ENCODE measurements around the gene PIP4P1. TPM values are rescaled to one million over a fixed set of nuclear protein-coding genes. Genes with fewer than 3 reads are reported as not detected.
A peak's percentile ranks its signal among the peaks of the same experiment; 100 is the strongest.

The PIP4P1 gene
- total and polyA plus RNA-seq, 2 of the 13 experiments (the other 11 are each of a cell fraction or from before 2014, with no cell fraction given), result 33.4 to 47.0 TPM

DNA sequence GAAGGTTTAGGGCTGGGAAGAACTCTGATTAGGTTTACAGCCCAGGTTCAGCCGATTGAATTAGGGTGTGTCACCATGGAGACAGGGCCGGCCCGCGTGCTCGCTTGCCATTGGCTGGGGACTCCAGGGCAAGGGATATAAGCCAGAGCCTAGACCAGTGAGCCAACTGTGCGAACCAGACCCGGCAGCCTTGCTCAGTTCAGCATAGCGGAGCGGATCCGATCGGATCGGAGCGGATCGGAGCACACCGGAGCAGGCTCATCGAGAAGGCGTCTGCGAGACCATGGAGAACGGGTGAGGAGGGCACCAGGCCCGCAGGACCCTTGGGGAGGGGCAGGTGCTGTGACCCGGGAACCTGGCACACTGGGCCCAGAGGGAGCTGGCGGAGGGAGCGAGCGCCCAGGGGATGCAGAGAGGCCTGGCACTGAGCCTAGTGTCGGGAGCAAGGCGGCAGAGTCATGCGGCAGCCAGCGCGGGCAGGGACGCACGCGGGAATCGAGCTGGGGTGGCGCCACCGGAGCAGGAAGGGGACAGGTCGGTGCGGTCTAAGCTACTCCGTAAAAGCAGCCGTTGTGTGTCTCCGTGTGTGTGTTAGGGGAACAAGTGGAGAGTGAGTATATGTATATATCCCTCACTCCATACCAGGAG lies 8.1 kb upstream of the PIP4P1 start, which contains the start of gene PNP (continued):
- TF ChIP-seq, protein P1, sequence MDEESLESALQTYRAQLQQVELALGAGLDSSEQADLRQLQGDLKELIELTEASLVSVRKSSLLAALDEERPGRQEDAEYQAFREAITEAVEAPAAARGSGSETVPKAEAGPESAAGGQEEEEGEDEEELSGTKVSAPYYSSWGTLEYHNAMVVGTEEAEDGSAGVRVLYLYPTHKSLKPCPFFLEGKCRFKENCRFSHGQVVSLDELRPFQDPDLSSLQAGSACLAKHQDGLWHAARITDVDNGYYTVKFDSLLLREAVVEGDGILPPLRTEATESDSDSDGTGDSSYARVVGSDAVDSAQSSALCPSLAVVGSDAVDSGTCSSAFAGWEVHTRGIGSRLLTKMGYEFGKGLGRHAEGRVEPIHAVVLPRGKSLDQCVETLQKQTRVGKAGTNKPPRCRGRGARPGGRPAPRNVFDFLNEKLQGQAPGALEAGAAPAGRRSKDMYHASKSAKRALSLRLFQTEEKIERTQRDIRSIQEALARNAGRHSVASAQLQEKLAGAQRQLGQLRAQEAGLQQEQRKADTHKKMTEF (CRISPR knock-in tag; IDR thresholded peaks at IDR 0.05), result peak; percentile 93
- TF ChIP-seq ZNF879 (CRISPR knock-in tag; IDR thresholded peaks at IDR 0.05) (peak; percentile 95), ZSCAN12 (CRISPR knock-in tag; IDR thresholded peaks at IDR 0.05) (no peak), ZNF33B (CRISPR knock-in tag; IDR thresholded peaks at IDR 0.05) (peak; percentile 75; the same call in 1 of the 2 replicates), KMT2A (CRISPR knock-in tag; IDR thresholded peaks at IDR 0.05) (peak; percentile 84), ZNF232 (CRISPR knock-in tag; IDR thresholded peaks at IDR 0.05; ENCODE audit: borderline replicate concordance) (no peak), ZNF335 (CRISPR knock-in tag; IDR thresholded peaks at IDR 0.05) (peak; percentile 87; the same call in 1 of the 2 replicates), BRD4 (CRISPR knock-in tag; IDR thresholded peaks at IDR 0.05) (no peak; the same call in 1 of the 2 replicates), CBX1 (IDR thresholded peaks at IDR 0.05; ENCODE audit: low read depth) (peak; percentile 96), GABPB1 (CRISPR knock-in tag; IDR thresholded peaks at IDR 0.05) (peak; percentile 77), PAF1 (CRISPR knock-in tag; IDR thresholded peaks at IDR 0.05) (no peak), NFYC (CRISPR knock-in tag; IDR thresholded peaks at IDR 0.05) (peak; percentile 80), DR1 (CRISPR knock-in tag; IDR thresholded peaks at IDR 0.05) (peak; percentile 99), ZNF530 (CRISPR knock-in tag; IDR thresholded peaks at IDR 0.05; ENCODE audit: low read depth) (no peak), HMGA1 (CRISPR knock-in tag; conservative IDR thresholded peaks at IDR 0.05) (no peak), ZNF724P (CRISPR knock-in tag; IDR thresholded peaks at IDR 0.05; ENCODE audit: borderline replicate concordance) (peak; percentile 92; the same call in 1 of the 2 replicates), ZNF256 (CRISPR knock-in tag; conservative IDR thresholded peaks at IDR 0.05) (0 out of 2 replicates have a peak, but pooled peaks have one; percentile 60)
- TF ChIP-seq, protein P2, sequence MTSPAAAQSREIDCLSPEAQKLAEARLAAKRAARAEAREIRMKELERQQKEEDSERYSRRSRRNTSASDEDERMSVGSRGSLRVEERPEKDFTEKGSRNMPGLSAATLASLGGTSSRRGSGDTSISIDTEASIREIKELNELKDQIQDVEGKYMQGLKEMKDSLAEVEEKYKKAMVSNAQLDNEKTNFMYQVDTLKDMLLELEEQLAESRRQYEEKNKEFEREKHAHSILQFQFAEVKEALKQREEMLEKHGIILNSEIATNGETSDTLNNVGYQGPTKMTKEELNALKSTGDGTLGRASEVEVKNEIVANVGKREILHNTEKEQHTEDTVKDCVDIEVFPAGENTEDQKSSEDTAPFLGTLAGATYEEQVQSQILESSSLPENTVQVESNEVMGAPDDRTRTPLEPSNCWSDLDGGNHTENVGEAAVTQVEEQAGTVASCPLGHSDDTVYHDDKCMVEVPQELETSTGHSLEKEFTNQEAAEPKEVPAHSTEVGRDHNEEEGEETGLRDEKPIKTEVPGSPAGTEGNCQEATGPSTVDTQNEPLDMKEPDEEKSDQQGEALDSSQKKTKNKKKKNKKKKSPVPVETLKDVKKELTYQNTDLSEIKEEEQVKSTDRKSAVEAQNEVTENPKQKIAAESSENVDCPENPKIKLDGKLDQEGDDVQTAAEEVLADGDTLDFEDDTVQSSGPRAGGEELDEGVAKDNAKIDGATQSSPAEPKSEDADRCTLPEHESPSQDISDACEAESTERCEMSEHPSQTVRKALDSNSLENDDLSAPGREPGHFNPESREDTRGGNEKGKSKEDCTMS (CRISPR knock-in tag; conservative IDR thresholded peaks at IDR 0.05), result no peak
- TF ChIP-seq, protein P3, sequence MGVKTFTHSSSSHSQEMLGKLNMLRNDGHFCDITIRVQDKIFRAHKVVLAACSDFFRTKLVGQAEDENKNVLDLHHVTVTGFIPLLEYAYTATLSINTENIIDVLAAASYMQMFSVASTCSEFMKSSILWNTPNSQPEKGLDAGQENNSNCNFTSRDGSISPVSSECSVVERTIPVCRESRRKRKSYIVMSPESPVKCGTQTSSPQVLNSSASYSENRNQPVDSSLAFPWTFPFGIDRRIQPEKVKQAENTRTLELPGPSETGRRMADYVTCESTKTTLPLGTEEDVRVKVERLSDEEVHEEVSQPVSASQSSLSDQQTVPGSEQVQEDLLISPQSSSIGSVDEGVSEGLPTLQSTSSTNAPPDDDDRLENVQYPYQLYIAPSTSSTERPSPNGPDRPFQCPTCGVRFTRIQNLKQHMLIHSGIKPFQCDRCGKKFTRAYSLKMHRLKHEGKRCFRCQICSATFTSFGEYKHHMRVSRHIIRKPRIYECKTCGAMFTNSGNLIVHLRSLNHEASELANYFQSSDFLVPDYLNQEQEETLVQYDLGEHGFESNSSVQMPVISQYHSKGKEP (CRISPR knock-in tag; IDR thresholded peaks at IDR 0.05), result 0 out of 2 replicates have a peak, but pooled peaks have one; percentile 33
- TF ChIP-seq, protein P4, sequence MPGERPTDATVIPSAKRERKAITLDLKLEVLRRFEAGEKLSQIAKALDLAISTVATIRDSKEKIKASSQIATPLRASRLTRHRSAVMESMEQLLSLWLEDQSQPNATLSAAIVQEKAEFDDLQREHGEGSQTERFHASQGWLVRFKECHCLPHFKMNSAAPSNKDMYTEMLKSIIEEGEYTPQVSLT (CRISPR knock-in tag; IDR thresholded peaks at IDR 0.05; ENCODE audit: borderline replicate concordance, low read depth), result no peak
- TF ChIP-seq, protein P5, sequence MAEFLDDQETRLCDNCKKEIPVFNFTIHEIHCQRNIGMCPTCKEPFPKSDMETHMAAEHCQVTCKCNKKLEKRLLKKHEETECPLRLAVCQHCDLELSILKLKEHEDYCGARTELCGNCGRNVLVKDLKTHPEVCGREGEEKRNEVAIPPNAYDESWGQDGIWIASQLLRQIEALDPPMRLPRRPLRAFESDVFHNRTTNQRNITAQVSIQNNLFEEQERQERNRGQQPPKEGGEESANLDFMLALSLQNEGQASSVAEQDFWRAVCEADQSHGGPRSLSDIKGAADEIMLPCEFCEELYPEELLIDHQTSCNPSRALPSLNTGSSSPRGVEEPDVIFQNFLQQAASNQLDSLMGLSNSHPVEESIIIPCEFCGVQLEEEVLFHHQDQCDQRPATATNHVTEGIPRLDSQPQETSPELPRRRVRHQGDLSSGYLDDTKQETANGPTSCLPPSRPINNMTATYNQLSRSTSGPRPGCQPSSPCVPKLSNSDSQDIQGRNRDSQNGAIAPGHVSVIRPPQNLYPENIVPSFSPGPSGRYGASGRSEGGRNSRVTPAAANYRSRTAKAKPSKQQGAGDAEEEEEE (CRISPR knock-in tag; IDR thresholded peaks at IDR 0.05; ENCODE audit: borderline replicate concordance), result no peak
- TF ChIP-seq, protein P6, sequence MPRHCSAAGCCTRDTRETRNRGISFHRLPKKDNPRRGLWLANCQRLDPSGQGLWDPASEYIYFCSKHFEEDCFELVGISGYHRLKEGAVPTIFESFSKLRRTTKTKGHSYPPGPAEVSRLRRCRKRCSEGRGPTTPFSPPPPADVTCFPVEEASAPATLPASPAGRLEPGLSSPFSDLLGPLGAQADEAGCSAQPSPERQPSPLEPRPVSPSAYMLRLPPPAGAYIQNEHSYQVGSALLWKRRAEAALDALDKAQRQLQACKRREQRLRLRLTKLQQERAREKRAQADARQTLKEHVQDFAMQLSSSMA (CRISPR knock-in tag; IDR thresholded peaks at IDR 0.05), result peak; percentile 93
